Stomach (tissue), 4 donors: ENCODE measurements around the gene OR5A2.

Experiments used
- EP300 ChIP-seq: sonication (generic); formaldehyde crosslinking; IDR thresholded peaks from one replicate; pipeline ENCODE4 v1.6.1; 2017; ENCODE audit warnings: antibody characterized with exemption
- POLR2A ChIP-seq, 4 donors: fragments of 450-650 bp; IDR thresholded peaks; one replicate each; pipeline ENCODE4 v1.6.1; 2016; ENCODE audit warnings: antibody characterized with exemption in 4 of 4, control low read depth in 2 of 4, mild to moderate bottlenecking in 1 of 4, moderate library complexity in 1 of 4
- POLR2AphosphoS5 ChIP-seq, 3 donors: sonication (generic); formaldehyde crosslinking; IDR thresholded peaks; one replicate each; pipeline ENCODE4 v1.6.1; 2016; ENCODE audit warnings: antibody characterized with exemption in 3 of 3
- TF ChIP-seq, protein P1 (sequence below), 7 experiments: fragments of 450-650 bp in 4 of 7; fragments of 200-600 bp in 3 of 7; sonication (generic) in 3 of 7; IDR thresholded peaks; one replicate each; pipeline ENCODE4 v1.5.1; 2016 to 2019; ENCODE audit warnings: antibody characterized with exemption in 7 of 7, control low read depth in 2 of 7, mild to moderate bottlenecking in 1 of 7

DNA sequence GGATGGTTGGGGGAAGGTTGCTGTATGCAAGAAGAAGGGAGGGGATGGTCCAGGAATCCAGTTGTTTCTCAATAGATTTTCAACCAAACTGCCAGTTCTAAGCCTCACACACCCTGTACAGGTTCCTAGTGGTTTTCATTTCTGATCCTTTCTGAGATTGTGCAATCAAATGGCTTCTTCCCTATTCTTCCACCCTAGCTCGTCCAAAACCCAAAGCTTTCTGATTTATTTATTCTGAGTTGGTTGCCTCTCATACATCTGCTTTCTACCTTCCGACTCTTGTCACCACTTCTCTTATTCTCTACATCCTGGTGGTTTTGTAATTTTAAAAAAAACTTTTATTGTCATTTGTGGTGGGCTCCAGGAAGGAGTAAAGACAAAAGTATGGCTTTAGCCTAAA lies 12.6 kb downstream of the OR5A2 start:
- TF ChIP-seq, protein P1, sequence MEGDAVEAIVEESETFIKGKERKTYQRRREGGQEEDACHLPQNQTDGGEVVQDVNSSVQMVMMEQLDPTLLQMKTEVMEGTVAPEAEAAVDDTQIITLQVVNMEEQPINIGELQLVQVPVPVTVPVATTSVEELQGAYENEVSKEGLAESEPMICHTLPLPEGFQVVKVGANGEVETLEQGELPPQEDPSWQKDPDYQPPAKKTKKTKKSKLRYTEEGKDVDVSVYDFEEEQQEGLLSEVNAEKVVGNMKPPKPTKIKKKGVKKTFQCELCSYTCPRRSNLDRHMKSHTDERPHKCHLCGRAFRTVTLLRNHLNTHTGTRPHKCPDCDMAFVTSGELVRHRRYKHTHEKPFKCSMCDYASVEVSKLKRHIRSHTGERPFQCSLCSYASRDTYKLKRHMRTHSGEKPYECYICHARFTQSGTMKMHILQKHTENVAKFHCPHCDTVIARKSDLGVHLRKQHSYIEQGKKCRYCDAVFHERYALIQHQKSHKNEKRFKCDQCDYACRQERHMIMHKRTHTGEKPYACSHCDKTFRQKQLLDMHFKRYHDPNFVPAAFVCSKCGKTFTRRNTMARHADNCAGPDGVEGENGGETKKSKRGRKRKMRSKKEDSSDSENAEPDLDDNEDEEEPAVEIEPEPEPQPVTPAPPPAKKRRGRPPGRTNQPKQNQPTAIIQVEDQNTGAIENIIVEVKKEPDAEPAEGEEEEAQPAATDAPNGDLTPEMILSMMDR (IDR thresholded peaks at IDR 0.05): no peak
- TF ChIP-seq POLR2A (IDR thresholded peaks at IDR 0.05): no peak
- TF ChIP-seq EP300: no peak
- no peak for TF ChIP-seq POLR2AphosphoS5 (IDR thresholded peaks at IDR 0.05)
